K562 (cell line): ENCODE measurements around the gene TESK2. TPM values are rescaled to one million over a fixed set of nuclear protein-coding genes. Genes with fewer than 3 reads are reported as not detected.
A peak's percentile ranks its signal among the peaks of the same experiment; 100 is the strongest.

ENCODE experiments used
- ATAC-seq: fragments of 200-7000 bp; cut with Tn5 transposase; 3 replicates; pipeline ENCODE4 v1.9.1; 2020; ENCODE audit warnings: moderate library complexity
- BruUV-seq: library from RNA; stranded (reverse); fragments of 400-500 nt; replicated peaks from 2 replicates; lab custom pipeline; 2021; lab: Mats Ljungman, UMichigan
- CTCF ChIA-PET: fragments of 300-600 bp; formaldehyde crosslinking; extraction: SDS; loops from one replicate; lab custom pipeline; 2021; ENCODE audit warnings: low intra/inter-chr PET ratio; lab: Yijun Ruan, JAX
- POLR2A ChIA-PET: fragments of 300-600, 350-650 bp; sonication (Branson Sonifier 250); formaldehyde crosslinking; extraction: SDS; loops from one replicate; lab custom pipeline; 2021; ENCODE audit warnings: antibody characterized with exemption, inconsistent platforms; lab: Yijun Ruan, JAX
- DNase-seq, 4 experiments: peaks; one replicate each; pipeline versions ENCODE4 v3.0.0 to v3.0.0-alpha.2; 2011 to 2018; ENCODE audit warnings: low spot score in 3 of 4, mixed read lengths in 3 of 4; ENCODE audit errors: extremely low read depth in 1 of 4
- FAIRE-seq: peaks from 2 replicates; lab custom pipeline; 2011; peaks lifted over from hg19 to GRCh38; lab: Jason Lieb, UNC
- H2AFZ ChIP-seq: 2 replicates; pipeline ENCODE4 v1.6.0; 2011; ENCODE audit warnings: low read depth, low read length, control low read depth, inconsistent platforms
- H3K27ac ChIP-seq: fragments of 200-600 bp; 3 replicates; pipeline ENCODE4 v1.8.0; 2011; ENCODE audit warnings: low read depth, mild to moderate bottlenecking, control low read depth, inconsistent platforms, low read length, moderate library complexity, mixed read lengths; ENCODE audit errors: extremely low read depth
- H3K27me3 ChIP-seq, 2 experiments: fragments of 300-600 bp in 1 of 2; 2 replicates in 1 of 2; 3 replicates in 1 of 2; pipeline versions ENCODE4 v1.6.0 to v1.8.0; 2011; ENCODE audit warnings: inconsistent platforms in 2 of 2, low read length in 2 of 2, mild to moderate bottlenecking in 1 of 2, mixed read lengths in 1 of 2, moderate library complexity in 1 of 2; ENCODE audit not compliant: control insufficient read depth in 2 of 2, insufficient read depth in 2 of 2
- H3K36me3 ChIP-seq: fragments of 300-600 bp; 3 replicates; pipeline ENCODE4 v1.8.0; 2011; ENCODE audit warnings: mild to moderate bottlenecking, low read length, inconsistent platforms; ENCODE audit not compliant: control insufficient read depth, insufficient read depth
- H3K4me1 ChIP-seq, 2 experiments: fragments of 200-600 bp in 1 of 2; replicated peaks in 1 of 2; 2 replicates in 1 of 2; 3 replicates in 1 of 2; pipeline versions ENCODE4 v1.5.1 to v1.8.0; 2011; ENCODE audit warnings: inconsistent platforms in 2 of 2, low read length in 2 of 2, mild to moderate bottlenecking in 1 of 2, mixed read lengths in 1 of 2, moderate library complexity in 1 of 2; ENCODE audit not compliant: control insufficient read depth in 2 of 2, insufficient read depth in 2 of 2
- H3K4me2 ChIP-seq: 2 replicates; pipeline ENCODE4 v1.6.1; 2011; ENCODE audit warnings: low read length, control low read depth, inconsistent platforms, mixed read lengths; ENCODE audit not compliant: insufficient read depth
- H3K4me3 ChIP-seq: fragments of 200-600 bp; sonication (generic), shearing (Covaris generic); 2 replicates; pipeline ENCODE4 v1.5.1; 2016; ENCODE audit warnings: control low read depth, inconsistent platforms
- H3K79me2 ChIP-seq: fragments of 200-600 bp; 3 replicates; pipeline ENCODE4 v1.8.0; 2011; ENCODE audit warnings: low read length, inconsistent platforms; ENCODE audit not compliant: control insufficient read depth, insufficient read depth
- H3K9ac ChIP-seq, 2 experiments: 2 replicates each; pipeline versions ENCODE4 v1.6.0 to v1.6.1; 2011; ENCODE audit warnings: low read depth in 2 of 2, low read length in 2 of 2, control low read depth in 1 of 2, inconsistent platforms in 1 of 2, mild to moderate bottlenecking in 1 of 2, mixed read lengths in 1 of 2; ENCODE audit not compliant: insufficient read depth in 1 of 2
- H3K9me1 ChIP-seq: one replicate; pipeline ENCODE4 v1.6.0; 2011; ENCODE audit warnings: inconsistent platforms, mild to moderate bottlenecking, low read length, moderate library complexity; ENCODE audit not compliant: control insufficient read depth, insufficient read depth
- H3K9me3 ChIP-seq: replicated peaks from 2 replicates; pipeline ENCODE4 v1.5.1; 2011; ENCODE audit warnings: low read depth, low read length, inconsistent platforms; ENCODE audit not compliant: control insufficient read depth, insufficient read depth
- H4K20me1 ChIP-seq: replicated peaks from 2 replicates; pipeline ENCODE4 v1.6.1; 2011; ENCODE audit warnings: low read length, inconsistent platforms, mixed read lengths; ENCODE audit not compliant: control insufficient read depth, insufficient read depth
- MED1 ChIP-seq: sonication (generic); formaldehyde crosslinking; IDR thresholded peaks from 2 replicates; pipeline ENCODE4 v1.8.1; 2023; ENCODE audit warnings: missing genetic modification reagents, borderline replicate concordance
- MYC ChIP-seq, 2 experiments: fragments of 250-450 bp in 1 of 2; sonication (Bioruptor Pico) in 1 of 2; IDR thresholded peaks; 2 replicates each; pipeline versions ENCODE4 v1.5.1 to v1.6.1; 2012 to 2021; ENCODE audit warnings: low read depth in 2 of 2, borderline replicate concordance in 1 of 2, improper control_type of control experiment in 1 of 2, low read length in 1 of 2, mild to moderate bottlenecking in 1 of 2, moderate library complexity in 1 of 2
- NR3C1 ChIP-seq: sonication (generic); formaldehyde crosslinking; IDR thresholded peaks from 2 replicates; pipeline ENCODE4 v1.8.1; 2022; ENCODE audit warnings: missing genetic modification reagents
- PCBP1 ChIP-seq: fragments of 200-400 bp; formaldehyde crosslinking; IDR thresholded peaks from 2 replicates; pipeline ENCODE4 v1.6.1; 2018; ENCODE audit warnings: mild to moderate bottlenecking, low read depth, low read length; ENCODE audit not compliant: poor library complexity, severe bottlenecking
- RERE ChIP-seq: sonication (generic); formaldehyde crosslinking; IDR thresholded peaks from 2 replicates; pipeline ENCODE4 v1.8.0; 2023; ENCODE audit warnings: missing genetic modification reagents, mild to moderate bottlenecking, borderline replicate concordance
- RFX5 ChIP-seq: IDR thresholded peaks from 2 replicates; pipeline ENCODE4 v1.6.1; 2011; ENCODE audit warnings: low read depth, mild to moderate bottlenecking, improper control_type of control experiment, low read length
- SMARCB1 ChIP-seq: IDR thresholded peaks from 2 replicates; pipeline ENCODE4 v1.6.1; 2011; ENCODE audit warnings: improper control_type of control experiment, low read depth; ENCODE audit not compliant: insufficient read length
- TRIM28 ChIP-seq: fragments of 450-650 bp; IDR thresholded peaks from 2 replicates; pipeline ENCODE4 v1.6.1; 2017
- ZNF592 ChIP-seq: fragments of 450-650 bp; IDR thresholded peaks from 2 replicates; pipeline ENCODE4 v1.6.1; 2017; ENCODE audit warnings: antibody characterized with exemption, mild to moderate bottlenecking
- ZNF76 ChIP-seq: fragments of 250-450 bp; sonication (Bioruptor Pico); IDR thresholded peaks from 2 replicates; pipeline ENCODE4 v1.4.0; 2020; ENCODE audit warnings: mild to moderate bottlenecking, moderate library complexity, borderline replicate concordance
- WGBS: fragments of 100-300 bp; shearing (Covaris generic); methylation state at CpG from one replicate; pipeline ENCODE4 v1.1.6; 2016; ENCODE audit warnings: low coverage, mixed read lengths; ENCODE audit not compliant: insufficient coverage; ENCODE audit errors: missing lambda C conversion rate; 5-methylcytosine and 5-hydroxymethylcytosine counted together
- in situ Hi-C: fragments of 300-500 bp; cut with MboI; formaldehyde crosslinking; loops from 4 replicates; pipeline ENCODE4 v1.15.0; 2018; ENCODE audit warnings: inconsistent platforms, mixed read lengths
- intact Hi-C: fragments of 100-400 bp; cut with micrococcal nuclease; formaldehyde crosslinking; loops from 2 replicates; pipeline ENCODE4 v1.14.2; 2022
- polyA plus RNA-seq, 8 experiments: library from polyadenylated mRNA; depleted of rRNA in 4 of 8; stranded (reverse) in 5 of 8; unstranded in 3 of 8; fragments of >200 nt; fragmentation: Nextera tagmentation in 2 of 8; fragmentation: Illumina TruSeq in 1 of 8; extraction: Ambion mirVana in 2 of 8; extraction: Trizol in 1 of 8; gene quantifications; 2 replicates each; pipeline versions ENCODE4 v1.2.1 to v1.2.3, GENCODE V29; 2011 to 2014; ENCODE audit warnings: inconsistent platforms in 1 of 8, missing spikeins in 1 of 8
- total RNA-seq, 7 experiments: library from RNA; depleted of rRNA in 6 of 7; stranded (reverse); fragments of >200 nt in 6 of 7; fragmentation: Illumina TruSeq in 2 of 7; extraction: Trizol in 2 of 7; gene quantifications; 2 replicates each; pipeline versions ENCODE4 v1.2.1 to v1.2.3, GENCODE V29; 2011 to 2021; ENCODE audit warnings: low replicate concordance in 1 of 7

TESK2 gene
- total and polyA plus RNA-seq, 9 of the 15 experiments (the other 6 are each of a cell fraction or from before 2014, with no cell fraction given), result 1.6 to 5.3 (median 3.7) TPM

- CTCF ChIA-PET, result interaction anchor here (0.7 to 5.8 kb wide), 4 partner anchors 132 to 478 kb away, joined by 3 to 106 read pairs (median 13); partner anchors contain the start of gene TMEM69
- in situ Hi-C loops, result loop anchor here (5.0 to 10.0 kb wide), 3 partner anchors 144 to 687 kb away; partner anchors contain the start of genes BTBD19, DYNLT4, HECTD3 and PLK3
- POLR2A ChIA-PET, result interaction anchor here (1.0 to 1.9 kb wide), 12 partner anchors 8 to 770 kb away, joined by 3 to 18 read pairs (median 4); partner anchors contain the start of genes CCDC163, MMACHC, MUTYH and PRDX1
- Histone ChIP-seq H3K9me3 (peaks cover 4% of the 10 kb centered on the region; the same call in 1 of the 2 replicates), H3K27ac (peak overlapping the region; percentile 29; the same call in 1 of the 3 replicates), H3K36me3 (no peaks in the 10 kb centered on the region), H4K20me1 (no peaks in the 10 kb centered on the region), H3K4me3 (no peak overlapping the region), H3K9ac (no peak overlapping the region), H3K9me1 (no peaks in the 10 kb centered on the region), H2AFZ (peak overlapping the region; percentile 77), H3K79me2 (no peaks in the 10 kb centered on the region), H3K27me3 (no peaks in the 10 kb centered on the region), H3K4me1 (peaks cover 9 to 20% of the 10 kb centered on the region in 2 experiments; a peak in 4 of 5 replicates), H3K4me2 (peak overlapping the region; percentile 77; the same call in 1 of the 2 replicates)
- intact Hi-C loops, result loop anchor here (2.0 to 5.0 kb wide), 3 partner anchors 149 to 759 kb away; partner anchors contain the start of genes MUTYH, RNU5D-1 and TOE1
- 89% methylated on average over 19 of the region's 19 CpGs for WGBS
- no peak for ATAC-seq
- no peak for FAIRE-seq
- no TSS peak for BruUV-seq
- no peak for DNase-seq
- TF ChIP-seq RERE (CRISPR knock-in tag) (no peak), NR3C1 (no peak), TRIM28 (0 out of 2 replicates have a peak, but pooled peaks have one; percentile 4), MYC (IDR thresholded peaks at IDR 0.05; ENCODE audit: low read depth, low read length) (no peak), MYC (CRISPR knock-in tag; IDR thresholded peaks at IDR 0.05; ENCODE audit: borderline replicate concordance, low read depth) (no peak), MED1 (CRISPR knock-in tag) (no peak), SMARCB1 (no peak), PCBP1 (no peak), ZNF592 (no peak), RFX5 (no peak), ZNF76 (CRISPR knock-in tag) (no peak)
These were observed 711 bp upstream of the TESK2 start for GRCh38 chr1:45491487-45492260.
